Pancreas (tissue), 10 donors: Measurements from ENCODE around the gene SCRG1. TPM values are rescaled to one million over a fixed set of nuclear protein-coding genes. Genes with fewer than 3 reads are reported as not detected.

Experiments used
- ATAC-seq, 4 donors: fragments of 200-7000 bp; cut with Tn5 transposase; one replicate each; pipeline versions ENCODE4 v1.8.0 to v1.9.1; 2020; ENCODE audit warnings: mild to moderate bottlenecking in 4 of 4, moderate library complexity in 4 of 4
- DNase-seq, 6 donors: peaks; one replicate each; pipeline ENCODE4 v3.0.0-alpha.2; 2020
- FAIRE-seq: peaks from 2 replicates; lab custom pipeline; 2012; peaks lifted over from hg19 to GRCh38; lab: Jason Lieb, UNC
- H3K27ac ChIP-seq, 4 donors: fragments of 200-600 bp; sonication (generic); 1 replicate in 3 of 4; 2 replicates in 1 of 4; pipeline versions ENCODE4 v1.5.0 to v1.8.0; 2020
- H3K27me3 ChIP-seq, 4 donors: fragments of 200-600 bp; one replicate each; pipeline ENCODE4 v1.8.0; 2021
- H3K36me3 ChIP-seq, 3 donors: fragments of 200-600 bp; sonication (generic) in 1 of 3; one replicate each; pipeline versions ENCODE4 v1.5.0 to v1.8.0; 2020 to 2021
- H3K4me1 ChIP-seq, 3 donors: fragments of 200-600 bp; one replicate each; pipeline ENCODE4 v1.8.0; 2021
- H3K4me3 ChIP-seq, 4 donors: fragments of 200-600 bp; sonication (generic) in 2 of 4; one replicate each; pipeline versions ENCODE4 v1.5.0 to v1.8.0; 2020 to 2021
- H3K9me3 ChIP-seq, 4 donors: fragments of 200-600 bp; one replicate each; pipeline ENCODE4 v1.8.0; 2021
- CTCF ChIP-seq, 4 donors: fragments of 200-600 bp; sonication (generic) in 3 of 4; IDR thresholded peaks; one replicate each; pipeline versions ENCODE4 v1.5.0 to v1.8.0; 2021; ENCODE audit warnings: antibody characterized with exemption in 4 of 4
- WGBS, 2 donors: extraction: QIAGEN DNeasy Blood & Tissue Kit; methylation state at CpG; one replicate each; pipeline ENCODE4 v1.1.7; 2013; 5-methylcytosine and 5-hydroxymethylcytosine counted together
- intact Hi-C, 3 donors: fragments of 100-400 bp; cut with DNase I; formaldehyde crosslinking; loops; one replicate each; pipeline versions ENCODE4 v1.11.1 to v1.14.2; 2022
- polyA plus RNA-seq, 2 donors: library from polyadenylated mRNA; stranded (reverse); fragments of 200-250 nt; gene quantifications; one replicate each; pipeline ENCODE4 v1.2.3, GENCODE V29; 2013
- total RNA-seq, 6 donors: library from RNA; stranded (reverse); fragmentation: NEBNext Ultra II Directional in 4 of 6; extraction: Animal tissue kit (Norgen Biotek cat#: 25700) in 4 of 6; gene quantifications; one replicate each; pipeline versions ENCODE4 v1.2.1 to v1.2.4, GENCODE V29; 2021 to 2023
- donor health status: healthy with polysubstance abuse.
- donor health status: DM: no; HTN: no; CAD: no; lungs with moderate emphysema.
- donor health status: DM: no; HTN: no; CAD: no.
- donor health status: control.
- donor health status: control.
- donor health status: Bipolar disorder and iron deficiency.
- donor health status: DM: yes; HTN: yes; CAD: no.
- donor health status: DM: no; HTN: no; CAD: no.
- donor health status: DM: no; HTN: no; CAD: no.
- donor health status: DM: yes; HTN: yes; CAD: no.

The SCRG1 gene
- total and polyA plus RNA-seq, 8 donors, result 0.06 to 0.43 (median 0.33) TPM; not detected in 2

GRCh38 chr4:173346074-173346473 lies 52.8 kb downstream of the SCRG1 start:
- Histone ChIP-seq H3K4me1 (no peaks in the 10 kb centered on the region), H3K4me3 (no peak overlapping the region), H3K36me3 (no peaks in the 10 kb centered on the region), H3K27me3 (no peaks in the 10 kb centered on the region), H3K27ac (no peak overlapping the region), H3K9me3 (no peaks in the 10 kb centered on the region)
- FAIRE-seq (no peak), ATAC-seq (no peak), DNase-seq (no peak)
- no peak for TF ChIP-seq CTCF (IDR thresholded peaks at IDR 0.05)
- intact Hi-C loops, result no loop called here
- WGBS, 2 donors, result 46 to 75% methylated on average over 2 of the region's 2 CpGs

DNA sequence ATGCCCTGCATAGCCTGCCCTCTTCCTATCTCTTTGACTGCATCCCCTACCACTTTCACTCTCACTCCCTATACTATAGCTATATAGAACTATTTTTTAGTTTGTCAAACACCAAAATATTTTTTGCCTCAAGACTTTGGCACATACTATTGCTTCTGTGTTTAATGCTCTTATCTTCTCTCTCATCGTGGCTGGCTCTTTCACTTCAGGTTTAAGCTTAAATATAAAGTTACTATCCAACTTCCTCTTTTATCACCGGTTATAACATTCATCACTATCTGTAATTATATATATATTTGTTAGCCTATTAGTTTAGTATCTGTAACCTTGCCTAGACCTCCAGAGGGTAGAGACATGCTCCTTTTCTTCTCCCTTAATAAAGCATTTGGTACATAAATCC lies 53.3 kb downstream of the SCRG1 start:
- WGBS, 2 donors, result 40 to 48% methylated on average over 2 of the region's 2 CpGs
- no peak for DNase-seq

GRCh38 chr4:173343832-173344397 lies 55.0 kb downstream of the SCRG1 start:
- WGBS, 2 donors, result 67 to 70% methylated on average over 3 of the region's 3 CpGs
- no peaks in the 10 kb centered on the region for H3K9me3 ChIP-seq
- H3K36me3 ChIP-seq, result no peaks in the 10 kb centered on the region
- no peak for FAIRE-seq
- no peak overlapping the region for H3K4me3 ChIP-seq
- no peak for ATAC-seq
- no peak for DNase-seq
- H3K27ac ChIP-seq, result no peak overlapping the region
- H3K27me3 ChIP-seq, result no peaks in the 10 kb centered on the region
- TF ChIP-seq CTCF (IDR thresholded peaks at IDR 0.05), result no peak
- H3K4me1 ChIP-seq, result peaks cover 0 to 4% (median 0%) of the 10 kb centered on the region in 3 donors
- intact Hi-C loops, result no loop called here

More for the DNA sequence above, 53.3 kb downstream of the SCRG1 start:
- Histone ChIP-seq H3K27ac (no peak overlapping the region), H3K4me3 (no peak overlapping the region), H3K9me3 (no peaks in the 10 kb centered on the region), H3K27me3 (no peaks in the 10 kb centered on the region), H3K36me3 (no peaks in the 10 kb centered on the region), H3K4me1 (no peaks in the 10 kb centered on the region)
- intact Hi-C loops, result no loop called here
- FAIRE-seq (no peak), ATAC-seq (no peak)
- TF ChIP-seq CTCF (IDR thresholded peaks at IDR 0.05), result no peak

DNA sequence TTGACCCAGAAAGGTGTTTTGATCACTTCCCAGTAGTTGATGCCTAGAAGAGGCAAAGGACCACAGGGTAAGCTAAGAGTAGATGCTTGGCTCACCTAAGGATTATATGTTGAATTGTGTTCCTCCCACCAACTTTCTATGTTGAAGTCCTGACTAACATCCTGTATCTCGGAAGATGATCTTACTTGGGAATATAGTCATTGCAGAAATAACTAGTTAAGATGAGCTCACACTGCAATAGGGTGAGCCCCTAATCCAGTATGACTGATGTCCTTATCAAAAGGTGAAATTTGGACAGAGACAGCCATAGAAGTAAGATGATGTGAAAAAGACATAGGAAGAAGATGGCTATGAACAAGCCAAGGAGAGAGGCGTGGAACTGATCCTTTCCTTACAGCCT lies 61.5 kb downstream of the SCRG1 start:
- ATAC-seq, result no peak
- H3K9me3 ChIP-seq, result no peaks in the 10 kb centered on the region
- 94 to 98% methylated on average over 2 of the region's 2 CpGs for WGBS, 2 donors
- peaks cover 0 to 10% (median 4%) of the 10 kb centered on the region in 3 donors for H3K4me1 ChIP-seq
- no peaks in the 10 kb centered on the region for H3K36me3 ChIP-seq
- no peak for TF ChIP-seq CTCF (IDR thresholded peaks at IDR 0.05)
- FAIRE-seq, result no peak
- H3K4me3 ChIP-seq, result no peak overlapping the region
- no peak for DNase-seq
- no peak overlapping the region for H3K27ac ChIP-seq
- no peaks in the 10 kb centered on the region for H3K27me3 ChIP-seq
- intact Hi-C loops, result no loop called here
